Chondrocyte (in vitro differentiated cells): ENCODE measurements around the gene MRPL37. TPM values are rescaled to one million over a fixed set of nuclear protein-coding genes. Genes with fewer than 3 reads are reported as not detected.

Experiments
- DNase-seq: peaks from one replicate; pipeline ENCODE4 v3.0.0; 2021; ENCODE audit warnings: mixed read lengths, low spot score
- H3K27ac Mint-ChIP-seq: one replicate; pipeline ENCODE4 v1.8.0; 2021; ENCODE audit warnings: mild to moderate bottlenecking, moderate library complexity, mixed read lengths; ENCODE audit not compliant: unreplicated experiment
- H3K27me3 Mint-ChIP-seq: 2 replicates; pipeline ENCODE4 v1.8.0; 2021; ENCODE audit warnings: low read depth, mixed read lengths
- H3K36me3 Mint-ChIP-seq: 2 replicates; pipeline ENCODE4 v1.8.0; 2021; ENCODE audit warnings: low read depth, mixed read lengths
- H3K4me1 Mint-ChIP-seq: 2 replicates; pipeline ENCODE4 v1.8.0; 2021; ENCODE audit warnings: low read depth, mild to moderate bottlenecking, mixed read lengths
- H3K4me3 Mint-ChIP-seq: one replicate; pipeline ENCODE4 v1.8.0; 2021; ENCODE audit warnings: mild to moderate bottlenecking, moderate library complexity, mixed read lengths; ENCODE audit not compliant: unreplicated experiment
- H3K9me3 Mint-ChIP-seq: 2 replicates; pipeline ENCODE4 v1.8.0; 2021; ENCODE audit warnings: low read depth, mixed read lengths
- total RNA-seq: library from RNA; stranded (reverse); gene quantifications from 3 replicates; pipeline ENCODE4 v1.2.1, GENCODE V29; 2021
- TF ChIP-seq, protein P1 (sequence below): fragments of 200-600 bp; sonication (generic); IDR thresholded peaks from 2 replicates; pipeline ENCODE4 v1.5.0; 2021; ENCODE audit warnings: antibody characterized with exemption, mild to moderate bottlenecking, moderate library complexity

Gene MRPL37
- total RNA-seq, 1 donor from 2014 or later, result 66.9 TPM

DNA sequence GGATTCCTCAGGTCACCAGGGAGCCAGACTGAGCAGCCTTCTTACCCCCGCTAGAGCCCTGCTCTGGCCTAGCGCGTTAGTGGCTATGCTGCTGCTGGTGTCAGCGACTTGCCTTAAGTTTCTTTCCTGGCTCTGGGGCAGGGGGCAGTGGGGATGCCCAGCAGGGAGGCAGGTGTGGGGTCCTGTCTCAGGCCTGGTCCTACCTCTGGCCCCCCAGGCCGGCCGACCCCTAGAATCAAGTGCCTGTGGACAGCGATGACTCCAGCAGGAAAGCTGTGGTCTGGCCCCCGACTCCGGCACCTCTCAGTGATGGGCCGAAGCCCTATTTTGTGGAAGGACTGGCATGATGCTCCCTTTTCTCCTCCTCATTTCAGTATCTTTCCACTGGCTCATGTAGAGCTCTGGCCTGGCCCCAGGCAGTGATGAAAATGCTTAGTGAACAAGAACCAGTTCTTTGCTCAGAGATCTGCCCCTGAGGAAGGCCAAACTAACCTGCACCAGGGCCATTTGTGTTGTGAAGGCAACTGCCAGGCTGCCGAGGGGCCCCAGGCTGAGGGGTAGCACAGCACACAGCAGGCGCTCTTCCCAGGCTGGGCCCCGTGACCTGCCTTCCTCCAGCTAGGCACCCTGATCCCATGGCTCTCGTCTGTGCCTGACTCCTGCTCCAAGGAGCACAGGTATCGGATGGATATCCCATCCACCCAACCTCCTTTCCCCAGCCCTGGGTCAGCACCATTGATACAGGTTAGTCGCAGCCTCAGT lies 23.7 kb downstream of the MRPL37 start:
- H3K4me3 Mint-ChIP-seq, result no peak overlapping the region
- TF ChIP-seq, protein P1, sequence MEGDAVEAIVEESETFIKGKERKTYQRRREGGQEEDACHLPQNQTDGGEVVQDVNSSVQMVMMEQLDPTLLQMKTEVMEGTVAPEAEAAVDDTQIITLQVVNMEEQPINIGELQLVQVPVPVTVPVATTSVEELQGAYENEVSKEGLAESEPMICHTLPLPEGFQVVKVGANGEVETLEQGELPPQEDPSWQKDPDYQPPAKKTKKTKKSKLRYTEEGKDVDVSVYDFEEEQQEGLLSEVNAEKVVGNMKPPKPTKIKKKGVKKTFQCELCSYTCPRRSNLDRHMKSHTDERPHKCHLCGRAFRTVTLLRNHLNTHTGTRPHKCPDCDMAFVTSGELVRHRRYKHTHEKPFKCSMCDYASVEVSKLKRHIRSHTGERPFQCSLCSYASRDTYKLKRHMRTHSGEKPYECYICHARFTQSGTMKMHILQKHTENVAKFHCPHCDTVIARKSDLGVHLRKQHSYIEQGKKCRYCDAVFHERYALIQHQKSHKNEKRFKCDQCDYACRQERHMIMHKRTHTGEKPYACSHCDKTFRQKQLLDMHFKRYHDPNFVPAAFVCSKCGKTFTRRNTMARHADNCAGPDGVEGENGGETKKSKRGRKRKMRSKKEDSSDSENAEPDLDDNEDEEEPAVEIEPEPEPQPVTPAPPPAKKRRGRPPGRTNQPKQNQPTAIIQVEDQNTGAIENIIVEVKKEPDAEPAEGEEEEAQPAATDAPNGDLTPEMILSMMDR, result no peak
- no peaks in the 10 kb centered on the region for H3K27me3 Mint-ChIP-seq
- DNase-seq, result no peak
- peaks cover 45% of the 10 kb centered on the region for H3K4me1 Mint-ChIP-seq
- peaks cover 3% of the 10 kb centered on the region for H3K36me3 Mint-ChIP-seq
- no peaks in the 10 kb centered on the region for H3K9me3 Mint-ChIP-seq
- H3K27ac Mint-ChIP-seq, result no peak overlapping the region

DNA sequence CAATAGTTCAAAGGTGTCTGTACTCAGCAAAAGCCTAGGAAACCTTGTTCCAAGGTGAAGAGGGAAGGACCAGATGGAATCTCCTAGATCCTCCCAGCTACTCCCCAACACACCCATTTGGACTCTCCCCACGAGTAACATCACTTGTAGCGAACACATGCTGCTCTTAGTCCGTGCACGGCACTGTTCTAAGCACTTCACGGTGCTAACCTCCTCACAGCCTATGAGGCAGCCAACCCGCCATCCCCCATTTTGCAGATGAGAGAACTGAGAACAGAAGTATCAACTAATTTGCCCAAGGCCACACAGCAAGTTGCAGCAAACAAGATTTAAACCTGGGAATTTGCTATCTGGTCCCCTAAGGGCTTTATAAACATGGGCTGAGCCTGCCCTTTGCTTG lies 24.3 kb downstream of the MRPL37 start:
- TF ChIP-seq, protein P1, result no peak
- peaks cover 45% of the 10 kb centered on the region for H3K4me1 Mint-ChIP-seq
- no peak overlapping the region for H3K27ac Mint-ChIP-seq
- no peaks in the 10 kb centered on the region for H3K27me3 Mint-ChIP-seq
- H3K36me3 Mint-ChIP-seq, result peaks cover 2% of the 10 kb centered on the region
- no peak for DNase-seq
- H3K9me3 Mint-ChIP-seq, result no peaks in the 10 kb centered on the region
- no peak overlapping the region for H3K4me3 Mint-ChIP-seq

DNA sequence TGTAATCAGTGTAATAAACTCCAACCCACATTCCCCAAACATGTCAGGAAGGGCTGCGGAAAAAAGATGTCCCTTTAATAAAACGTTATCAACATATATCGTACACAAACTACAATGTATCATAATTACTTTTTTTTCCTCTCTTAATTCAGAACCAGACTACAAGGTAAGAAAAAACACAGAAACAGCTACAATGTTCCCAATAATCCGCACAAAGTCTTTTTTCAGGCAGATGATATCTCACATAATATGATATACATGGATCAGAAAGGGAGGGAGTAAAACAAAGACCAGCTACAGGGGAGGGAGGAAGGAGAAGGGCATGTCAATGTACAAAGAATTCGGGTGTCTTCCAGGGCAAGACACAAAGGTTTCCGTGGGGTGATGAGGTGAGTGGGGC lies 25.4 kb downstream of the MRPL37 start:
- Mint-ChIP-seq H3K36me3 (peaks cover 2% of the 10 kb centered on the region), H3K27me3 (no peaks in the 10 kb centered on the region), H3K4me1 (peaks cover 40% of the 10 kb centered on the region), H3K4me3 (no peak overlapping the region), H3K9me3 (no peaks in the 10 kb centered on the region), H3K27ac (peak overlapping the region; percentile 5)
- TF ChIP-seq, protein P1, result no peak
- no peak for DNase-seq

DNA sequence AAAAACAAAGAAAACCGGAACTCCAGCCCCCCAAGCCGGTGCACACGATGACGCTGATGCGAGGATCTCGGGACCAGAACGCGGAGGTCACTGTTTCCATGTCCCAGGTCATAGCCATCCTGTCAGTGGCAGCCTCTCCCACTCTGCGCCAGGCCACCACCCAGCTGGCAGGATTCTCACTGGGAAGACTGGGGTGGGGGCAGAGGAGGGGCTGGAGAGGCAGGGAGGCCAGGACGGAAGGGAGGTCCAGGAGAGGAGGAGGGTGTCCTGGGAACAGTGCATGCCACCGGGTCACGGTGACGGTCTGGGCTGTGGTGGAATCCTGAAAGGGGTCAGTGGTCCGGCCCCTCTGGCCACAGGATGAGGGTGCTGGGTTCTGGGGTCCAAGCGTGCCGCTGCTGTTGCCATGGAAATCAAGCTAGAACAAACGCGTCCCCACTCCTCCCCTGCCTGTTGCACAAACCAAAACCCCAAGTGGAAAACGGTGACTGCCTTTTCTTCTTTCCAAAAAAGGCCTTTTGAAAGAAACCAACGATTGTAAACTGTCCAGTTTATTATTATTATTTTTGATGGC lies 26.1 kb downstream of the MRPL37 start:
- H3K4me3 Mint-ChIP-seq, result no peak overlapping the region
- no peak overlapping the region for H3K27ac Mint-ChIP-seq
- no peaks in the 10 kb centered on the region for H3K27me3 Mint-ChIP-seq
- DNase-seq, result no peak
- H3K9me3 Mint-ChIP-seq, result no peaks in the 10 kb centered on the region
- H3K36me3 Mint-ChIP-seq, result peaks cover 2% of the 10 kb centered on the region
- TF ChIP-seq, protein P1, result no peak
- H3K4me1 Mint-ChIP-seq, result peaks cover 42% of the 10 kb centered on the region

DNA sequence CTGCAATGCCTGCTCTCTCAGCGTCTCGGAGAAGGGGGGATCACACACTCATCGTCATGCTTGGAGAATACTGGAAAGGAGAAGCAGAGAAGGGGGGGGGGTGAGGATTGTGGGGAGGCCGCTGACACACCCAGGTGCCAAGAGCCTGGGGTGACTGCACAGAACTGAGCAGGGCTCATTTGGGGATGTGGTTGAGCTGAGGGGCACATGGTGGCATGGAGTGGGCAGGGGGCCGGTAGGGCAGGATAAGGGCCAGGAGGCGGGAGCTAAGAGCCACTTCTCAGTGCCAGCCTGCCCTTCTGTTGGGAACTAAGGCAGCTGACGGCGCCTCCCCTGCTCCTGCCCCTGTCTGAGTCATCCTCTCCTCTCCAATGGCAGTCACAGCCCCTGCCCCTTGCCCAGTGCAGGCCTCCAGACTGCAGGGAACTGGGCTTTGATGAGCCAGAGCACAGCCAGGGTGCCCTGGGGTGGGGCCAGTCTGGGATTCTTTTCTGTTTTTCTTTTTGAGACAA lies 27.2 kb downstream of the MRPL37 start:
- Mint-ChIP-seq H3K27ac (peak overlapping the region; percentile 86), H3K36me3 (peaks cover 3% of the 10 kb centered on the region), H3K9me3 (no peaks in the 10 kb centered on the region), H3K27me3 (no peaks in the 10 kb centered on the region), H3K4me3 (no peak overlapping the region), H3K4me1 (peaks cover 42% of the 10 kb centered on the region)
- TF ChIP-seq, protein P1, result no peak
- DNase-seq, result no peak
